Measurements from ENCODE around the gene ISL1. TPM values are rescaled to one million over a fixed set of nuclear protein-coding genes. Genes with fewer than 3 reads are reported as not detected.

ISL1 gene
- total RNA-seq, 1 experiment from 2014 or later: 0.36 TPM

DNA sequence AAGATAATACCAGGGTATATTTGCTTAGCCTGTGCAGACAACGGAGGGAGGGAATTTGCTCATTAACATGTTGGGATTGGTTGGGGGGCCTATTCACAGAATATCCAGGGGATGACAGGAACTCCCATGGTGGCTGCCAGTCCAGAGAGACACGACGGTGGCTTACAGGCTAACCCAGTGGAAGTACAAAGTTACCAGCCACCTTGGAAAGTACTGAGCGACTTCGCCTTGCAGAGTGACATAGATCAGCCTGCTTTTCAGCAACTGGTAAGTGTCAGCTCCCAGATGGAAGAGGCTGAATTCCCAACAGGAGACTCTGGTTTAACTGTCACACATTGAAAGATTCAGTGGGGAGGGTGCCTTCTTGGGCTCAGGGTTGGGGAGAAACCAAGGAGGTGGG is 7.9 kb downstream of the ISL1 start:
- Histone ChIP-seq H3K9me3 (ENCODE audit: control insufficient read depth, insufficient read depth, low read depth, low read length) (no peaks in the 10 kb centered on the region), H3K27ac (ENCODE audit: low read length) (no peak overlapping the region), H3K27me3 (ENCODE audit: control insufficient read depth, insufficient read depth, low read length) (peaks cover 20% of the 10 kb centered on the region), H3K4me3 (ENCODE audit: low read depth in 2 of 2, low read length in 2 of 2) (no peak overlapping the region; a peak in 1 of 4 replicates), H3K4me1 (ENCODE audit: control insufficient read depth, insufficient read depth, low read length) (peaks cover 5% of the 10 kb centered on the region), H3K36me3 (ENCODE audit: control insufficient read depth, insufficient read depth, low read length) (no peaks in the 10 kb centered on the region)
- ChIA-PET POLR2A (no interaction called here), CTCF (no interaction called here)
- ATAC-seq (no peak), DNase-seq (ENCODE audit: low read depth, low spot score) (no peak)
- TF ChIP-seq, protein P1, sequence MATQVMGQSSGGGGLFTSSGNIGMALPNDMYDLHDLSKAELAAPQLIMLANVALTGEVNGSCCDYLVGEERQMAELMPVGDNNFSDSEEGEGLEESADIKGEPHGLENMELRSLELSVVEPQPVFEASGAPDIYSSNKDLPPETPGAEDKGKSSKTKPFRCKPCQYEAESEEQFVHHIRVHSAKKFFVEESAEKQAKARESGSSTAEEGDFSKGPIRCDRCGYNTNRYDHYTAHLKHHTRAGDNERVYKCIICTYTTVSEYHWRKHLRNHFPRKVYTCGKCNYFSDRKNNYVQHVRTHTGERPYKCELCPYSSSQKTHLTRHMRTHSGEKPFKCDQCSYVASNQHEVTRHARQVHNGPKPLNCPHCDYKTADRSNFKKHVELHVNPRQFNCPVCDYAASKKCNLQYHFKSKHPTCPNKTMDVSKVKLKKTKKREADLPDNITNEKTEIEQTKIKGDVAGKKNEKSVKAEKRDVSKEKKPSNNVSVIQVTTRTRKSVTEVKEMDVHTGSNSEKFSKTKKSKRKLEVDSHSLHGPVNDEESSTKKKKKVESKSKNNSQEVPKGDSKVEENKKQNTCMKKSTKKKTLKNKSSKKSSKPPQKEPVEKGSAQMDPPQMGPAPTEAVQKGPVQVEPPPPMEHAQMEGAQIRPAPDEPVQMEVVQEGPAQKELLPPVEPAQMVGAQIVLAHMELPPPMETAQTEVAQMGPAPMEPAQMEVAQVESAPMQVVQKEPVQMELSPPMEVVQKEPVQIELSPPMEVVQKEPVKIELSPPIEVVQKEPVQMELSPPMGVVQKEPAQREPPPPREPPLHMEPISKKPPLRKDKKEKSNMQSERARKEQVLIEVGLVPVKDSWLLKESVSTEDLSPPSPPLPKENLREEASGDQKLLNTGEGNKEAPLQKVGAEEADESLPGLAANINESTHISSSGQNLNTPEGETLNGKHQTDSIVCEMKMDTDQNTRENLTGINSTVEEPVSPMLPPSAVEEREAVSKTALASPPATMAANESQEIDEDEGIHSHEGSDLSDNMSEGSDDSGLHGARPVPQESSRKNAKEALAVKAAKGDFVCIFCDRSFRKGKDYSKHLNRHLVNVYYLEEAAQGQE (IDR thresholded peaks at IDR 0.05; ENCODE audit: insufficient read depth in 1 of 2, low read depth in 2 of 2, low read length in 1 of 2): no peak
- TF ChIP-seq, protein P2, sequence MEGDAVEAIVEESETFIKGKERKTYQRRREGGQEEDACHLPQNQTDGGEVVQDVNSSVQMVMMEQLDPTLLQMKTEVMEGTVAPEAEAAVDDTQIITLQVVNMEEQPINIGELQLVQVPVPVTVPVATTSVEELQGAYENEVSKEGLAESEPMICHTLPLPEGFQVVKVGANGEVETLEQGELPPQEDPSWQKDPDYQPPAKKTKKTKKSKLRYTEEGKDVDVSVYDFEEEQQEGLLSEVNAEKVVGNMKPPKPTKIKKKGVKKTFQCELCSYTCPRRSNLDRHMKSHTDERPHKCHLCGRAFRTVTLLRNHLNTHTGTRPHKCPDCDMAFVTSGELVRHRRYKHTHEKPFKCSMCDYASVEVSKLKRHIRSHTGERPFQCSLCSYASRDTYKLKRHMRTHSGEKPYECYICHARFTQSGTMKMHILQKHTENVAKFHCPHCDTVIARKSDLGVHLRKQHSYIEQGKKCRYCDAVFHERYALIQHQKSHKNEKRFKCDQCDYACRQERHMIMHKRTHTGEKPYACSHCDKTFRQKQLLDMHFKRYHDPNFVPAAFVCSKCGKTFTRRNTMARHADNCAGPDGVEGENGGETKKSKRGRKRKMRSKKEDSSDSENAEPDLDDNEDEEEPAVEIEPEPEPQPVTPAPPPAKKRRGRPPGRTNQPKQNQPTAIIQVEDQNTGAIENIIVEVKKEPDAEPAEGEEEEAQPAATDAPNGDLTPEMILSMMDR (IDR thresholded peaks at IDR 0.05): no peak
- TF ChIP-seq SIN3A (IDR thresholded peaks at IDR 0.05; ENCODE audit: borderline replicate concordance, insufficient read depth, low read depth, low read length) (no peak), POLR2AphosphoS5 (IDR thresholded peaks at IDR 0.05; ENCODE audit: low read depth, low read length) (no peak), TCF7L2 (IDR thresholded peaks at IDR 0.05; ENCODE audit: low read depth, low read length) (no peak)
- BruUV-seq (replicated peaks): no TSS peak
- in situ Hi-C loops (cut with HindIII; ENCODE audit: low pct_unique_long_range_greater_than_20kb, low sequenced_read_pairs) (no loop called here), intact Hi-C loops (cut with micrococcal nuclease; ENCODE audit: unreplicated experiment) (no loop called here)

DNA sequence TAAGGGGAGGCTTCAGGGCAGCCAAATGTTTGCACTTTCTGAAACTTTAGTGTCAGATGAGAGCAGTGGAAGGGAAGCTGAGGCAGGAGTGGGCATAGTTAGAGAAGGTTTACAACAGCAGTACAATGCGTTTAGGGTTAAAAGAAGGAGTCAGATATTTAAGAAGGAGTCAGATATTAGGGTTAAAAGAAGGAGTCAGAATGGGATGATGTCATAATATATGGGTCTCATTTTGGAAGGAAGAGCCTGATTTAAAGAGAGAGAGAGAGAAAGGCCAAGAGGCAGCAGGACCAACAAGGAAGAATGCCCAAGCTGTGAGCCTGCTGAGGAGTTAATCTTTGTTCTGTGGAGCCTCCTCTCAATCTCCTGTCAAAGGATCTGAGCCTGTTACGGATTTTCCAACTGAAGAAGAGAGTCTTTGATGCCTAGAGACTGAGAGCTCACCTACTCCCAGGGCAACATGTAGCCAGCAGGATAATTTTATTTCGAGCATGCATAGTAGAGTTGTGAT is 9.5 kb downstream of the ISL1 start:
- in situ Hi-C loops (cut with HindIII; ENCODE audit: low pct_unique_long_range_greater_than_20kb, low sequenced_read_pairs): no loop called here
- POLR2A ChIA-PET: no interaction called here

More for the DNA sequence above, 9.5 kb downstream of the ISL1 start:
- no peaks in the 10 kb centered on the region for H3K9me3 ChIP-seq (ENCODE audit: control insufficient read depth, insufficient read depth, low read depth, low read length)
- H3K27ac ChIP-seq (ENCODE audit: low read length): no peak overlapping the region
- TF ChIP-seq, protein P1 (IDR thresholded peaks at IDR 0.05; ENCODE audit: insufficient read depth in 1 of 2, low read depth in 2 of 2, low read length in 1 of 2): no peak
- TF ChIP-seq TCF7L2 (IDR thresholded peaks at IDR 0.05; ENCODE audit: low read depth, low read length) (no peak), POLR2AphosphoS5 (IDR thresholded peaks at IDR 0.05; ENCODE audit: low read depth, low read length) (no peak), SIN3A (IDR thresholded peaks at IDR 0.05; ENCODE audit: borderline replicate concordance, insufficient read depth, low read depth, low read length) (no peak)
- TF ChIP-seq, protein P2 (IDR thresholded peaks at IDR 0.05): no peak
- intact Hi-C loops (cut with micrococcal nuclease; ENCODE audit: unreplicated experiment): no loop called here
- CTCF ChIA-PET: no interaction called here
- H3K4me3 ChIP-seq (ENCODE audit: low read depth in 2 of 2, low read length in 2 of 2): no peak overlapping the region
- no peak for ATAC-seq
- no peaks in the 10 kb centered on the region for H3K36me3 ChIP-seq (ENCODE audit: control insufficient read depth, insufficient read depth, low read length)
- no peak for DNase-seq (ENCODE audit: low read depth, low spot score)
- H3K4me1 ChIP-seq (ENCODE audit: control insufficient read depth, insufficient read depth, low read length): no peaks in the 10 kb centered on the region; the same call in 1 of the 2 replicates
- no TSS peak for BruUV-seq (replicated peaks)
- peaks cover 19% of the 10 kb centered on the region for H3K27me3 ChIP-seq (ENCODE audit: control insufficient read depth, insufficient read depth, low read length)
